Head of caudate nucleus (tissue), 42 donors: Measurements from ENCODE around the gene CAPN10.

Experiments used
- DNase-seq, 42 donors: peaks; one replicate each; pipeline versions ENCODE4 v3.0.0 to v3.0.0-alpha.2; 2020 to 2021; ENCODE audit warnings: mixed read lengths in 7 of 42
- intact Hi-C: fragments of 100-400 bp; cut with DNase I; formaldehyde crosslinking; loops from one replicate; pipeline ENCODE4 v1.15.0; 2022

Gene CAPN10

DNA sequence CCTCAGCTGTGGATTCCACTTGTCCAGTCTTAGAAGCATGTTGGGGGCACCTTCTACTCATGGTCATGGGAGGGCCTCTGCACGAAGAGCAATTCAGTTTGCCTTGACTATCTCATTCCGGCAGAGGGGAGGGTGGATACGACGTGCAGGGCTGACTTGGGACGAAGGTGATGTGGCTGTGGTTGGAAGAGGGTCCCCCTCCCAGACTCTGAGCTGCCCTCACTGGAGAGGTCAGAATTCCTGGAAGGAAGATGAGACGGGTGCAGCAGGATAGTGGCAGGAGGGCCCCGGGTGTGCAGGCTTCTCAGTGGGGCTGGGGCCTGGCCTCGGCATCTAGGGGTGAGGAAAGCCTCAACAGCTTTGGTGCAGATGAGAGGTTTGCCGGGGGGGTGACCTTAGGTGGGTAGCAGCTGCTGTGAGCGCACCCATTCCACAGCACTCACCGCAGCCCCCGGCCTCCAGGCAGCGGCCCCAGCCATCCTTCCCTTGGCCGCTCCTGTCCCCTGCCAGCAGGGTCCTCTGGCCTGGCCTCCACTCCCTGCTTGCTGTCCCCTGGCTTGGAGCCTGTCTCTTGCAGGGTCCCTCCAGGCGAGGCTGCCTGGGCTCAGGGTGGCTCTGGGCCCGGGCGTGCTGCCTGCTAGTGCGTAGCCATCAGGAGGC lies 15.1 kb upstream of the CAPN10 start:
- peak in 9 of 42 donors; percentile 2 to 24 (median 8) for DNase-seq
- intact Hi-C loops, result no loop called here

DNA sequence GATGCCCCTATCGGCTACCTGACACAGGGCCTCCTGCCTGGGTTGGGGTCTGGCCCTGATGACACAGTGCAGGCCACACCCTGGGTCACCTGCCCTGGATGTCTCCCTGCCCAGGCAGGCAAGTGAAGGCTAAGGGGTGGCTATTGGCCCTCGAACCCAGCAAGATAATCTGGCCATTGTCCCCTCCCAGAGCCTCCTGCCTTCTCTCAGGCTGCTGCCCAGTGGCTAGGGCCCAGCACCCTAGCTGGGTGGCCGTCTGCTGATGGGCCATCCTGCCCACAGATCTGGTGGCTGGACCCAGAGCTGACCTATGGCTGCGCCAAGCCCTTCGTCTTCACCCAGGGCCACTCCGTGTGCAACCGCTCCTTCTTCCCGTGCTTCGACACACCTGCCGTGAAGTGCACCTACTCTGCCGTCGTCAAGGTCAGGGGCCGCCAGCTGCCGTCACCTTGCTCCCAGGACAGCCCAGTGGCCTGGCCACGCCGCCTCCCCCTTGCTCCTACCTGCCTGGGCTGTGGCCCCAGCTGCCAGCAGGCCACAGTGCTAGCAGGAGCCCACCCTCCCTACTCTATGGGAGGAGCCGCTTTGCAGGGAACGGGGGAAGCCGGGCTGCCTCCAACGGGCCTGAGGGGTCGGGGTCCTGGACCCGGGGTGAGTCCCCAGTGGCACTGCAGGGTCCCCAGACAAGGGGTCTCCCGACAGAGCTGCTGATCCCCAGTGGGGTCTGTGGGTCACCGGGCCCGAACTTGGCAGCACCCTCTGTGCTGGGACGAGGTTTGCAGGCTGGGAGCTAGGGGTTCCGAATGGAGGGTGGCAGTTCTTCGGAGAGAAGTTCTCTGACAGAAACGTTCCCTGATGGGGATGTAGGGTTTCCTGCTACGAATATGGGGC lies 14.1 kb upstream of the CAPN10 start:
- intact Hi-C loops, result no loop called here
- peak in 5 of 42 donors; percentile 3 to 28 (median 23) for DNase-seq

DNA sequence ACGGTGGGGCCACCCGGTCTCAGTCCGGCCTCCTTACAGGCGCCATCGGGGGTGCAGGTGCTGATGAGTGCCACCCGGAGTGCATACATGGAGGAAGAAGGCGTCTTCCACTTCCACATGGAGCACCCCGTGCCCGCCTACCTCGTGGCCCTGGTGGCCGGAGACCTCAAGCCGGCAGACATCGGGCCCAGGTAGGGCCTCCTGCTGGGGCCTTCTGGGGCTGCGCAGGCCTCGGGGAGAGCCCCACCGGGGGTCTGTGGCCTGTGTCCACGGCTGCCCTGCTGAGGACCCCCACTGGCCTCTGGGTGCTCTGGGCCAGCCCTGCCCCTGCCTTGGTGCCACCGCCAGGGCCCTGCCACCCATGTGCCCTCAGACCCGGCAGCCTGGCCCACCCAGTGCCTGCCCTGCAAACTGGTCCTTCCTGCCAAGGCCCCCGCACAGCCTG lies 13.4 kb upstream of the CAPN10 start:
- intact Hi-C loops, result no loop called here
- peak in 3 of 42 donors; percentile 3 to 30 (median 23) for DNase-seq

DNA sequence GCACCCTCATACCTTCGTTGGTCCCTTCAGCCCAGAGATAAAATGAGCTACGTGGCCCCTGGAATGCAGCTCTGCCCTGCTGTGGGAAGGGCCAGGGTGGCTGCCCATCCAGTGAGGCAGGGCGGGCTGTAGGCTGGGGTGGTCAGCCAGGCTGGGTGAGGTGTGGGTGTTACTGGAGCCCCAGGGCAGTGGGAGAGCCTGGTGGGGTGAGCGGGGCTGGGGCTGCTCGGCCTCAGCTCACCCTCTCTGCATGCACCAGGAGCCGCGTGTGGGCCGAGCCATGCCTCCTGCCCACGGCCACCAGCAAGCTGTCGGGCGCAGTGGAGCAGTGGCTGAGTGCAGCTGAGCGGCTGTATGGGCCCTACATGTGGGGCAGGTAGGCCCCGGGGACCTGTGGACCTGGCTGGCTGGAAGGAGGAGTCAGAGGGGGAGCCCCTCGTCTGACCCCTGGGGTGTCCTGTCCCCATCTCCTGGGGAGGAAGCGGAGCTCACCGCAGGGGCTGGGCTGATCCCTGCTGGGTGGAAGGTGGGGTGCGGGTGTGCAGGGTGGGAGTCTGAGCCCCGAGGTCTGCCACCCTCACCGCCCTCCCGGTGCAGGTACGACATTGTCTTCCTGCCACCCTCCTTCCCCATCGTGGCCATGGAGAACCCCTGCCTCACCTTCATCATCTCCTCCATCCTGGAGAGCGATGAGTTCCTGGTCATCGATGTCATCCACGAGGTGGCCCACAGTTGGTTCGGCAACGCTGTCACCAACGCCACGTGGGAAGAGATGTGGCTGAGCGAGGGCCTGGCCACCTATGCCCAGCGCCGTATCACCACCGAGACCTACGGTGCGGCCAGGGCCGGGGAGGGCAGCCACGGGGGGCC lies 12.8 kb upstream of the CAPN10 start:
- intact Hi-C loops, result no loop called here
- DNase-seq, result peak in 1 of 42 donors; percentile 3

DNA sequence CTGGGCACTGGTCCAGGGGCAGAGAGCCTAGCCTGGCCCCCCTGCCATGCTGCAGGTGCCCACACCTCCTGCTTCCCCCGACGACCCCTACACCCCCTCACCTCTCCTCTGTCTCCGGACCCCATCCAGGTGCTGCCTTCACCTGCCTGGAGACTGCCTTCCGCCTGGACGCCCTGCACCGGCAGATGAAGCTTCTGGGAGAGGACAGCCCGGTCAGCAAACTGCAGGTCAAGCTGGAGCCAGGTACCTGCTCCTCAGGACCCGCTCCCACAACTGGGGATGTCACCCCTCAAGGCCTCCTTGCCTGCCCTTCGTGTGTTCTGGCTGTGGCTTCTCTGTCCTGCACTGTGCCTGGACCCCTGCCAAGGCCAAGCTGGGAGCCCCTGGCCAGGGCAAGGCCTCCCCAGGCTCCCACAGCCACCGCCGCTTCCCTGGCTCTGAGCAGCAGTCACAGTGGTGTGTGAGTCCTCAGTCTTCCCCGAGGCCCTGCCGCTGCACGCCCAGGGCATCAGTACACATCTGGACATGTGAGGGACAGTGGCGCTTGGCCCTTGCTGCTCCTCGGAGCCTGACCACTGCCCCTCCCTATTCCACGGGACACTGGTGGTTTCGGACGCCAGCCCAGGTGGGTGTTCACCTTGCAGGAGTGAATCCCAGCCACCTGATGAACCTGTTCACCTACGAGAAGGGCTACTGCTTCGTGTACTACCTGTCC lies 12.0 kb upstream of the CAPN10 start:
- intact Hi-C loops, result no loop called here
- peak in 1 of 42 donors; percentile 2 for DNase-seq

DNA sequence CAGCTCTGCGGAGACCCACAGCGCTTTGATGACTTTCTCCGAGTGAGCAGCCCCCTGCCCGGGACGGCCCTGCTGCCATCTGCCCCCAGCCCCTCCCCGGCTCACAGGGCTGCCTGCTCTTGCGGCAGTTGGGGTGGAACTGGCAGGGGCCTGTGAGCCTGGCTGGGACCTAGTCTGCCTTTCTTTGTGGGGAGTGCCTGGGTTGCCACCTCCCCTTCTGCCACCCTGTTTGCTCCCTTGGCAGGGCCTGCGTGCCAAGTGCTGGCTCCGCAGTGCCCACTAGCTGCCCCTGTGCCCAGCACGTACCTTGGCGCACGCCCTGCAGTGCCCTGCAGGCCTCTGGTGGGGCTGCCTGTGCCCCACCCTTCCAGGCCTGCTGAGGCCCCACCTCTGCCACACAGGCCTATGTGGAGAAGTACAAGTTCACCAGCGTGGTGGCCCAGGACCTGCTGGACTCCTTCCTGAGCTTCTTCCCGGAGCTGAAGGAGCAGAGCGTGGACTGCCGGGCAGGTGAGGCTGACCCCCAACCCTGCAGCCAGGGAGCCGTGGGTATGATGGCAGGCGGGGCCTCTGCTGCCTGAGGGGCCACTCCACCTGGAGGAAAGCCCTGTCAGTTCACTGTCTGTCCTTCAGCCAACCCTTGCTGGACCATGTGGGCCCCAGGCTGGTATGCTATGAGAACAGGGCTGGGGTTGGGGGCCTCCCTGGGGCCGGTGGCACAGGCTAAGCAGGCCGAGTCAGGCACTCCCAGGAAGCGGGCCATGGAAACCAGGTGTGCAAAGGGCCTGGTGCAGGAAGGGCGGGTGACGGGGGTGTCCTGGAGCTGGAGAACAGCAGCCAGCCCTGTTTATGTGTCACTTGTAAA lies 11.2 kb upstream of the CAPN10 start:
- intact Hi-C loops, result no loop called here
- peak in 2 of 42 donors; percentile 14 to 43 for DNase-seq

DNA sequence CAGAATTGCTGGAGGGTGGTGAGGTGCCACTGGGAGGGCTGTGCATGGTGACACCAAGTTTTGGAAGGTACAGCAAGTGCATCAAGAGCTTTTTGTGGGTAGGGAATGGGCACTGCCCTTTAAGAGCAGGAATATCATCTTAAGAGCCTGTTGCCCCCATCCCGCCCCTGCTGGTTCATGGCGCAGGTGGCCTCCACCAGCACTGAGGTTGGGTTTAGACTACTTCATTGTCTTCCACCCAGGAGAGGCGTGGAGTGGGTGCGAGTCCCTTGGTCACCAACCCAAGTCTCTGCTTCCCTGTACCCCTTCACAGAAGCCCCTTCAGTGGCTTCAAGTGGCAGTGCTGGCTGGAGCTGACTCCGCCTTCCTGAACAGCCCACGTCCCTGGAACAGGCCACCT lies 10.5 kb upstream of the CAPN10 start:
- DNase-seq, result no peak
- intact Hi-C loops, result no loop called here

DNA sequence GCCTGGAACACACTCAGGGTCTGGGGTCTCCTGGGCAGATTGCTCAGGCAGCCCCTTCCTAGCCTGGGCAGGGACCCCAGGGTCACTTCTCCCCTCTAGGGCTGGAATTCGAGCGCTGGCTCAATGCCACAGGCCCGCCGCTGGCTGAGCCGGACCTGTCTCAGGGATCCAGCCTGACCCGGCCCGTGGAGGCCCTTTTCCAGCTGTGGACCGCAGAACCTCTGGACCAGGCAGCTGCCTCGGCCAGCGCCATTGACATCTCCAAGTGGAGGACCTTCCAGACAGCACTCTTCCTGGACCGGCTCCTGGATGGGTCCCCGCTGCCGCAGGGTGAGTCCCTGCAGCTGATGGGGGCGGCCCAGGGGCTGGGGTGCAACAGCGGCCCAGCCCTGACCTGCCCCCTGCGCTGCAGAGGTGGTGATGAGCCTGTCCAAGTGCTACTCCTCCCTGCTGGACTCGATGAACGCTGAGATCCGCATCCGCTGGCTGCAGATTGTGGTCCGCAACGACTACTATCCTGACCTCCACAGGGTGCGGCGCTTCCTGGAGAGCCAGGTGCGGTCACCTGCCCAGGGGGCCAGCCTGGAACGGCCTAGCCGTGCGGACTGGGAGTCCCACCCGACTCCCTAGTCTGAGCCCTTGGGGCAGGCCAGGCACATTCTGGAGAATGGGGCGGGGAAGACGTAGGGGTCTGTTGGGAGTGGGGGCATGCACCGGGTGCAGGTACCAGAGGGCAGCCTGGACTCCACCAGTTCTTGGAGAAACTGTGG lies 9.9 kb upstream of the CAPN10 start:
- DNase-seq, result no peak
- intact Hi-C loops, result no loop called here

DNA sequence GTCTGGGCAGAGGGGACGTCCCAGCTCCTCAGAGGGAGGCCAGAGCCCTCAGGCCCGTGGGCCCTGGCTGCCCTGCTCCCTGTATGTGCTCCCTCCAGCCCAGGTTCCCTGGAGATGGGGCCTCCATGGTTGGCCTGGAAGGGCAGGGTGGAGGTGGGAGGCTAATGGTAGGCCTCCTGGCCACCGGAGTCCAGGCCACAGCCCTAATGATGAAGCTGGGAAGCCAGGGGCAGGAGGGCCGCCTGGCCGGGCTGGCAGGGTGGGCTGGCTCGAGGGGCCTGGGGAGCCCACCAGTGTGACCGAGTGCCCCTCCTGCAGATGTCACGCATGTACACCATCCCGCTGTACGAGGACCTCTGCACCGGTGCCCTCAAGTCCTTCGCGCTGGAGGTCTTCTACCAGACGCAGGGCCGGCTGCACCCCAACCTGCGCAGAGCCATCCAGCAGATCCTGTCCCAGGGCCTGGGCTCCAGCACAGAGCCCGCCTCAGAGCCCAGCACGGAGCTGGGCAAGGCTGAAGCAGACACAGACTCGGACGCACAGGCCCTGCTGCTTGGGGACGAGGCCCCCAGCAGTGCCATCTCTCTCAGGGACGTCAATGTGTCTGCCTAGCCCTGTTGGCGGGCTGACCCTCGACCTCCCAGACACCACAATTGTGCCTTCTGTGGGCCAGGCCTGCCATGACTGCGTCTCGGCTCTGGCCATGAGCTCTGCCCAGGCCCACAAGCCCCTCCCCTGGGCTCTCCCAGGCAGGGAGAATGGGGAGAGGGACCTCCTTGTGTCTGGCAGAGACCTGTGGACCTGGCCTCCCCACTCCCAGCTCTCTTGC lies 9.0 kb upstream of the CAPN10 start:
- intact Hi-C loops, result no loop called here
- DNase-seq, result no peak

DNA sequence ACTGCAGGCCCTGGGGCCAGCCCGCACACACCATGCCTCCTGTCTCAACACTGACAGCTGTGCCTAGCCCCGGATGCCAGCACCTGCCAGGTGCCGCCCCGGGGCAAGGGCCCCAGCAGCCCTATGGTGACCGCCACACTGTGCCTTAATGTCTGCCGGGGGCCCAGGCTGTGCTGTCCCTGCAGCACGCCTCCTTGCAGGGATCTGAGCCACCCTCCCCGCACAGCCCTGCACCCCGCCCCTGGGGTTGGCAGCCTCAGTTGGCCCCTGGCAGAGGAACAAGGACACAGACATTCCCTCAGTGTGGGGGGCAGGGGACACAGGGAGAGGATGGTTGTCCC lies 8.5 kb upstream of the CAPN10 start:
- intact Hi-C loops, result no loop called here

DNA sequence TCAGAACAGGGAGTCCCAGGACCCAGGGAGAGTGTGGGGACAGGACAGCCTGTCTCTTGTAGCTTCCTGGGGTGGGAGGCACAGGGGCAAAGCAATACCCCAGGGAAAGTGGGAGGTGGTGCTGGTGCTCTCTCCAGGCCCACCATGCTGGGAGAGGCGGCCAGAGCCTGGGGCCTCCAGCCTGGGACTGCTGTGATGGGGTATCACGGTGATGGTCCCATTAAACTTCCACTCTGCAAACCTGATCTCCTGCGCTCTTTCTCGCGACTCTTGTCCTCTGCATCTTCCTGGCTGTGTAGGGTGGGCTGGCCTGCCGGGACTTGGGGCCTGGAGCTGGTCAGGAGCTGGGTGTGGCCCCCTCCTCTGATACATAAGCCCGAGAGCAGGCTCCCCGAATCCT lies 8.0 kb upstream of the CAPN10 start:
- intact Hi-C loops, result no loop called here
- no peak for DNase-seq

More for the DNA sequence above, 8.5 kb upstream of the CAPN10 start:
- DNase-seq, result no peak

DNA sequence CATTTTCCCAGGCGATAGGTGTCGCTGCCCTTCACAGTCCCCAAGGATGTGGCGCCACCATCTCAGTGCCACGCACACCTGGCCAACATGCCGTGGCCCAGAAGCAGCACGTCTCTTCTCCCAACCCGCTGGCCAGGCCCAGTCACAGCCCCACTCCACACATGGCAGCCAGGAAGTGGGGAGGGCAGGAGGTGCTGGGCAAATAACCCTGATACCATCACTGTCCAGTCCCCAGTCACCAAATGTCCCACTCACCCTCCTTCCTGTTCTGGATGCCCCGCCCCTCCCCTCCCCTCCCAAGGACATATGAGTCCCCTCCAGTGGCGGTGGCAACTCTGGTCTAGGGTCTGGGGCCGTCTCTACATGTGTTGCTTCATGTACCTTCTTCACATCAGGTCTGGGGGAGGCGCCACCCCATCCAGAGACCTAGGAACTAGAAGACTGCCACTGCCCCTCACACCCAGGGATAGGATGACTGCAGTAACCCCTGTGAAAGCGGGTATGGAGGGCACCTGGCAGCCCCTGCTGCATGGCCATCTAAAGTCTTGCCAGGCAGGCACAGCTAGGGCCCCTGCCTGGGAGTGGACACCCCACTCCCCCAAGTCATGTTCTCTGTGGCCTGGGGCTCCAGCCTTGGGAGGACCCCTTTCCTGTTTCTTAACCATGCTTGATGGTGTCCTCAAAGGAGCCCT lies 7.3 kb upstream of the CAPN10 start:
- intact Hi-C loops, result no loop called here

DNA sequence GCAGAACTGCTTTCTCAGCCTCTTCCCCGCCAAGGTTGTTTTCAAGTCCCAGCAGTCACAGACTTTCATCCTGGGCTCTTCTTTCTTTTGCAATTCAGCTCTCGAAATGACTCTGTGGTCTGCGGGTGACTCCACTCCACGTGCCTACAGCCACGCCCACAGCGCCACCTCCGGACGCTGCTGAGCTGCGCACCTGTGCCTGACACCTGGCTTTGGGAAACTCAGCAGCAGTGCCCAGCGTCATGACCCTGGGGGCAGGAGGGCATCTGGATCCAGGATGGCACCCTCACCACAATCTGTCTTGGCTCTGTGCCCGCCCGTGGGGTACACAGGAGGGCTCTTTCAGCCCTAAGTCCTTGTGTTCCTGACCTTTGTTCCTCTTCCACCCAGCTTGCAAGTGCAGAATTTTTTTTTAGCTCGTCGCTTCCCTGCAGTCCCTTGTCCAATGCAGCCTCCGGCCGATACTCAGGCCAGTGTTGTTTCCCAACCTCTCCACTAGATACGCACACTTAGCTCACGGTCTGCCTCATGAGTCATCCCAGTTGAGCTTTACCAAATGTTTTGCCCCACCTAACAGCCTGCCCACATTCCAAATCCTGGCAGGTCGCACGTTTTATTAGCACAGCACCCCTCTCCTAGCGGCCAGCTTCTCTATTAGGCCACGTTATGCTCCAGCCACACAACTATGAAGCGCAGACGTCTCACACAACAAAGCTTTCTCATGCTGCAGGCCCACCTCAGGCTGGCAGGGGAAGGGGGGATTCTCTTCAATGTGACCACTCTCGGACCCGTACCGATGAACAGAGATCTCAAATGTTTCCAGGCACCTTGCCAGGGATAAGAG lies 6.5 kb upstream of the CAPN10 start:
- intact Hi-C loops, result no loop called here
- peak in 3 of 42 donors; percentile 38 to 55 (median 50) for DNase-seq

More for the DNA sequence above, 7.3 kb upstream of the CAPN10 start:
- DNase-seq, result no peak

DNA sequence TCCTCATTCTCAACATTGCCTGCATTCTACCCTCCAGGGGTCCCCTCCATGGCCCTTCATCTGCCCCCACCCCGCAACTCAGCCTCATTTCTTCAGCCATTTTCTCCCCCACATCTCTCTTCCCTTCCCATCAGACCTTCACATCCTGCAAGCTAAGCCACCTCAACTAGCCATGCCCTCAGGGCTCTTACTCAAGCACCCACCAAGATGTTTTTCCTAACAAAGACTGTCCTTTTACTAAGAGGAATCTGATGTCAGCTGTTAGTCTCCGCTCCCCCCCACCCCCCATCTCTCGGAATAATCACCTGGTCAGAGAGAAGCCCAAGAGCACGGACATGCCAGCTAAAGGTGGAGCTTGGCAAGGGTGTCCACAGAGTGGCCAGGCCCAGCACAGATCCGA lies 4.7 kb upstream of the CAPN10 start:
- DNase-seq, result no peak
- intact Hi-C loops, result no loop called here

DNA sequence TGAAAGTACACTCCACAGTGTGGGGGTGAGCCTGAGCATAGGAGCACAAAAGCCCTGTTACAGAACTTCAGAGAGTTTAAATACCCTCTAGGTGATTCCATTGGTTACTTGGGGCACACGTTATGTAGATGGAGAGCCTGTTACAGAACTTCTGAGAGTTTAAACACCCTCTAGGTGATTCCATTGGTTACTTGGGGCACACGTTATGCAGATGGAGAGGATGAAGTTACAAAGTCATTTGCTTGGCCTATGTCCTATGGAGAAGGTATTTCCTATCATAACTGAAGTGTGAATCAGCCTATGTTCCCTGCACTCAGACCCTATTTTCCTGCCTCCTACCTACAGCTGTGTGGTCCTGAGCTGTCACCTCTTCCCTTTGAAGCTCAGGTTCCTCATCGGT lies 3.8 kb upstream of the CAPN10 start:
- no peak for DNase-seq
- intact Hi-C loops, result no loop called here
